ENCODE data around the gene SGMS1.

GRCh38 chr10:50556237-50557120 lies 67.3 kb downstream of the SGMS1 start:
- TF ChIP-seq CTCF (IDR thresholded peaks at IDR 0.05) (no peak), POLR2A (IDR thresholded peaks at IDR 0.05) (no peak)
